ENCODE results near the gene CDH23.

Gene CDH23

GRCh38 chr10:71442859-71443570 is 46.3 kb downstream of the CDH23 start:
- Histone ChIP-seq H3K27ac (ENCODE audit: low read depth, low read length) (no peak overlapping the region), H3K36me3 (ENCODE audit: control insufficient read depth, insufficient read depth, low read length) (no peaks in the 10 kb centered on the region), H3K4me3 (ENCODE audit: low read depth, low read length) (no peak overlapping the region), H3K27me3 (ENCODE audit: control insufficient read depth, insufficient read depth, low read length) (no peaks in the 10 kb centered on the region), H3K4me1 (ENCODE audit: control insufficient read depth, insufficient read depth, low read length) (no peaks in the 10 kb centered on the region), H3K9ac (ENCODE audit: low read length) (no peak overlapping the region), H3K9me3 (ENCODE audit: control insufficient read depth, insufficient read depth, low read depth, low read length) (no peaks in the 10 kb centered on the region)

GRCh38 chr10:71443676-71444075 is 47.0 kb downstream of the CDH23 start:
- H3K9me3 ChIP-seq (ENCODE audit: control insufficient read depth, insufficient read depth, low read depth, low read length) = no peaks in the 10 kb centered on the region
- H3K9ac ChIP-seq (ENCODE audit: low read length) = no peak overlapping the region
- no peaks in the 10 kb centered on the region for H3K4me1 ChIP-seq (ENCODE audit: control insufficient read depth, insufficient read depth, low read length)
- no peaks in the 10 kb centered on the region for H3K27me3 ChIP-seq (ENCODE audit: control insufficient read depth, insufficient read depth, low read length)
- no peak overlapping the region for H3K27ac ChIP-seq (ENCODE audit: low read depth, low read length)
- no peaks in the 10 kb centered on the region for H3K36me3 ChIP-seq (ENCODE audit: control insufficient read depth, insufficient read depth, low read length)
- no peak overlapping the region for H3K4me3 ChIP-seq (ENCODE audit: low read depth, low read length)

- Histone ChIP-seq H3K4me1 (ENCODE audit: control insufficient read depth, insufficient read depth, low read length) (no peaks in the 10 kb centered on the region), H3K36me3 (ENCODE audit: control insufficient read depth, insufficient read depth, low read length) (no peaks in the 10 kb centered on the region), H3K9me3 (ENCODE audit: control insufficient read depth, insufficient read depth, low read depth, low read length) (no peaks in the 10 kb centered on the region), H3K27me3 (ENCODE audit: control insufficient read depth, insufficient read depth, low read length) (no peaks in the 10 kb centered on the region), H3K9ac (ENCODE audit: low read length) (no peak overlapping the region), H3K4me3 (ENCODE audit: low read depth, low read length) (no peak overlapping the region), H3K27ac (ENCODE audit: low read depth, low read length) (no peak overlapping the region)
Measured at GRCh38 chr10:71444284-71445054, 47.7 kb downstream of the CDH23 start.

- no peak overlapping the region for H3K27ac ChIP-seq (ENCODE audit: low read depth, low read length)
- no peaks in the 10 kb centered on the region for H3K4me1 ChIP-seq (ENCODE audit: control insufficient read depth, insufficient read depth, low read length)
- no peaks in the 10 kb centered on the region for H3K36me3 ChIP-seq (ENCODE audit: control insufficient read depth, insufficient read depth, low read length)
- H3K9ac ChIP-seq (ENCODE audit: low read length) = no peak overlapping the region
- no peaks in the 10 kb centered on the region for H3K9me3 ChIP-seq (ENCODE audit: control insufficient read depth, insufficient read depth, low read depth, low read length)
- no peaks in the 10 kb centered on the region for H3K27me3 ChIP-seq (ENCODE audit: control insufficient read depth, insufficient read depth, low read length)
- no peak overlapping the region for H3K4me3 ChIP-seq (ENCODE audit: low read depth, low read length)
Measured at GRCh38 chr10:71447676-71448075, 51.0 kb downstream of the CDH23 start.

- H3K4me3 ChIP-seq (ENCODE audit: low read depth, low read length) = no peak overlapping the region
- H3K27ac ChIP-seq (ENCODE audit: low read depth, low read length) = no peak overlapping the region
- no peaks in the 10 kb centered on the region for H3K9me3 ChIP-seq (ENCODE audit: control insufficient read depth, insufficient read depth, low read depth, low read length)
- no peaks in the 10 kb centered on the region for H3K27me3 ChIP-seq (ENCODE audit: control insufficient read depth, insufficient read depth, low read length)
- H3K9ac ChIP-seq (ENCODE audit: low read length) = no peak overlapping the region
- H3K36me3 ChIP-seq (ENCODE audit: control insufficient read depth, insufficient read depth, low read length) = no peaks in the 10 kb centered on the region
- no peaks in the 10 kb centered on the region for H3K4me1 ChIP-seq (ENCODE audit: control insufficient read depth, insufficient read depth, low read length)
Measured at GRCh38 chr10:71448146-71448545, 51.4 kb downstream of the CDH23 start.

- H3K4me1 ChIP-seq (ENCODE audit: control insufficient read depth, insufficient read depth, low read length) = no peaks in the 10 kb centered on the region
- no peak overlapping the region for H3K27ac ChIP-seq (ENCODE audit: low read depth, low read length)
- no peak overlapping the region for H3K9ac ChIP-seq (ENCODE audit: low read length)
- H3K36me3 ChIP-seq (ENCODE audit: control insufficient read depth, insufficient read depth, low read length) = no peaks in the 10 kb centered on the region
- no peaks in the 10 kb centered on the region for H3K27me3 ChIP-seq (ENCODE audit: control insufficient read depth, insufficient read depth, low read length)
- no peaks in the 10 kb centered on the region for H3K9me3 ChIP-seq (ENCODE audit: control insufficient read depth, insufficient read depth, low read depth, low read length)
- H3K4me3 ChIP-seq (ENCODE audit: low read depth, low read length) = no peak overlapping the region
Measured at GRCh38 chr10:71449026-71449425, 52.3 kb downstream of the CDH23 start.

- Histone ChIP-seq H3K9me3 (ENCODE audit: control insufficient read depth, insufficient read depth, low read depth, low read length) (no peaks in the 10 kb centered on the region), H3K36me3 (ENCODE audit: control insufficient read depth, insufficient read depth, low read length) (no peaks in the 10 kb centered on the region), H3K9ac (ENCODE audit: low read length) (no peak overlapping the region), H3K27ac (ENCODE audit: low read depth, low read length) (no peak overlapping the region), H3K27me3 (ENCODE audit: control insufficient read depth, insufficient read depth, low read length) (no peaks in the 10 kb centered on the region; the same call in 1 of the 2 replicates), H3K4me3 (ENCODE audit: low read depth, low read length) (no peak overlapping the region), H3K4me1 (ENCODE audit: control insufficient read depth, insufficient read depth, low read length) (no peaks in the 10 kb centered on the region)
Measured at GRCh38 chr10:71451754-71452153, 55.0 kb downstream of the CDH23 start.

GRCh38 chr10:71453186-71453585 is 56.5 kb downstream of the CDH23 start:
- no peaks in the 10 kb centered on the region for H3K9me3 ChIP-seq (ENCODE audit: control insufficient read depth, insufficient read depth, low read depth, low read length)
- H3K36me3 ChIP-seq (ENCODE audit: control insufficient read depth, insufficient read depth, low read length) = no peaks in the 10 kb centered on the region
- H3K4me1 ChIP-seq (ENCODE audit: control insufficient read depth, insufficient read depth, low read length) = no peaks in the 10 kb centered on the region
- no peak overlapping the region for H3K27ac ChIP-seq (ENCODE audit: low read depth, low read length)
- no peak overlapping the region for H3K4me3 ChIP-seq (ENCODE audit: low read depth, low read length)
- H3K27me3 ChIP-seq (ENCODE audit: control insufficient read depth, insufficient read depth, low read length) = no peaks in the 10 kb centered on the region; the same call in 1 of the 2 replicates
- no peak overlapping the region for H3K9ac ChIP-seq (ENCODE audit: low read length)

GRCh38 chr10:71454347-71454746 is 57.6 kb downstream of the CDH23 start:
- Histone ChIP-seq H3K4me3 (ENCODE audit: low read depth, low read length) (no peak overlapping the region), H3K9ac (ENCODE audit: low read length) (no peak overlapping the region), H3K36me3 (ENCODE audit: control insufficient read depth, insufficient read depth, low read length) (no peaks in the 10 kb centered on the region), H3K27me3 (ENCODE audit: control insufficient read depth, insufficient read depth, low read length) (no peaks in the 10 kb centered on the region; the same call in 1 of the 2 replicates), H3K27ac (ENCODE audit: low read depth, low read length) (no peak overlapping the region), H3K9me3 (ENCODE audit: control insufficient read depth, insufficient read depth, low read depth, low read length) (no peaks in the 10 kb centered on the region), H3K4me1 (ENCODE audit: control insufficient read depth, insufficient read depth, low read length) (no peaks in the 10 kb centered on the region)

- Histone ChIP-seq H3K27me3 (ENCODE audit: control insufficient read depth, insufficient read depth, low read length) (no peaks in the 10 kb centered on the region; the same call in 1 of the 2 replicates), H3K4me1 (ENCODE audit: control insufficient read depth, insufficient read depth, low read length) (no peaks in the 10 kb centered on the region)
Measured at GRCh38 chr10:71455035-71455434, 58.3 kb downstream of the CDH23 start.

GRCh38 chr10:71456631-71457030 is 59.9 kb downstream of the CDH23 start:
- Histone ChIP-seq H3K27me3 (ENCODE audit: control insufficient read depth, insufficient read depth, low read length) (no peaks in the 10 kb centered on the region; the same call in 1 of the 2 replicates), H3K9ac (ENCODE audit: low read length) (no peak overlapping the region), H3K4me1 (ENCODE audit: control insufficient read depth, insufficient read depth, low read length) (no peaks in the 10 kb centered on the region), H3K4me3 (ENCODE audit: low read depth, low read length) (no peak overlapping the region), H3K36me3 (ENCODE audit: control insufficient read depth, insufficient read depth, low read length) (no peaks in the 10 kb centered on the region), H3K27ac (ENCODE audit: low read depth, low read length) (no peak overlapping the region), H3K9me3 (ENCODE audit: control insufficient read depth, insufficient read depth, low read depth, low read length) (no peaks in the 10 kb centered on the region)

More at GRCh38 chr10:71455035-71455434, 58.3 kb downstream of the CDH23 start:
- no peak overlapping the region for H3K27ac ChIP-seq (ENCODE audit: low read depth, low read length)
- no peaks in the 10 kb centered on the region for H3K9me3 ChIP-seq (ENCODE audit: control insufficient read depth, insufficient read depth, low read depth, low read length)
- H3K9ac ChIP-seq (ENCODE audit: low read length) = no peak overlapping the region
- H3K36me3 ChIP-seq (ENCODE audit: control insufficient read depth, insufficient read depth, low read length) = no peaks in the 10 kb centered on the region
- H3K4me3 ChIP-seq (ENCODE audit: low read depth, low read length) = no peak overlapping the region
